ENCODE results near the gene SMO. TPM values are rescaled to one million over a fixed set of nuclear protein-coding genes. Genes with fewer than 3 reads are reported as not detected.

Gene SMO
- total and polyA plus RNA-seq, 4 donors = 0.87 to 19.3 (median 3.6) TPM

GRCh38 chr7:129167817-129168216, 20.6 kb upstream of the SMO start:
- Histone ChIP-seq H3K27me3 (ENCODE audit: control insufficient read depth in 3 of 3, insufficient read depth in 3 of 3, low read length in 2 of 3) (peaks cover 0 to 35% (median 0%) of the 10 kb centered on the region in 3 donors), H3K36me3 (ENCODE audit: control insufficient read depth in 4 of 4, insufficient read depth in 4 of 4, low read length in 4 of 4) (no peaks in the 10 kb centered on the region), H3K4me3 (no peak overlapping the region), H3K27ac (ENCODE audit: low read depth in 1 of 2, low read length in 1 of 2) (no peak overlapping the region), H3K4me1 (ENCODE audit: control insufficient read depth in 5 of 5, insufficient read depth in 5 of 5, low read length in 5 of 5) (peaks cover 0 to 26% (median 2%) of the 10 kb centered on the region in 5 donors), H3K9ac (ENCODE audit: insufficient read depth in 1 of 2, low read length in 2 of 2) (no peak overlapping the region), H3K9me3 (ENCODE audit: control insufficient read depth in 4 of 4, insufficient read depth in 3 of 4, low read length in 3 of 4) (no peaks in the 10 kb centered on the region)
- ATAC-seq (ENCODE audit: insufficient read depth, low FRiP score) (no peak), DNase-seq (no peak)
- TF ChIP-seq, protein P1, sequence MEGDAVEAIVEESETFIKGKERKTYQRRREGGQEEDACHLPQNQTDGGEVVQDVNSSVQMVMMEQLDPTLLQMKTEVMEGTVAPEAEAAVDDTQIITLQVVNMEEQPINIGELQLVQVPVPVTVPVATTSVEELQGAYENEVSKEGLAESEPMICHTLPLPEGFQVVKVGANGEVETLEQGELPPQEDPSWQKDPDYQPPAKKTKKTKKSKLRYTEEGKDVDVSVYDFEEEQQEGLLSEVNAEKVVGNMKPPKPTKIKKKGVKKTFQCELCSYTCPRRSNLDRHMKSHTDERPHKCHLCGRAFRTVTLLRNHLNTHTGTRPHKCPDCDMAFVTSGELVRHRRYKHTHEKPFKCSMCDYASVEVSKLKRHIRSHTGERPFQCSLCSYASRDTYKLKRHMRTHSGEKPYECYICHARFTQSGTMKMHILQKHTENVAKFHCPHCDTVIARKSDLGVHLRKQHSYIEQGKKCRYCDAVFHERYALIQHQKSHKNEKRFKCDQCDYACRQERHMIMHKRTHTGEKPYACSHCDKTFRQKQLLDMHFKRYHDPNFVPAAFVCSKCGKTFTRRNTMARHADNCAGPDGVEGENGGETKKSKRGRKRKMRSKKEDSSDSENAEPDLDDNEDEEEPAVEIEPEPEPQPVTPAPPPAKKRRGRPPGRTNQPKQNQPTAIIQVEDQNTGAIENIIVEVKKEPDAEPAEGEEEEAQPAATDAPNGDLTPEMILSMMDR (IDR thresholded peaks at IDR 0.05; ENCODE audit: control extremely low read depth, extremely low read depth) = no peak
- whole genome bisulfite sequencing, 2 donors = 79 to 84% methylated on average over 4 of the region's 4 CpGs

DNA sequence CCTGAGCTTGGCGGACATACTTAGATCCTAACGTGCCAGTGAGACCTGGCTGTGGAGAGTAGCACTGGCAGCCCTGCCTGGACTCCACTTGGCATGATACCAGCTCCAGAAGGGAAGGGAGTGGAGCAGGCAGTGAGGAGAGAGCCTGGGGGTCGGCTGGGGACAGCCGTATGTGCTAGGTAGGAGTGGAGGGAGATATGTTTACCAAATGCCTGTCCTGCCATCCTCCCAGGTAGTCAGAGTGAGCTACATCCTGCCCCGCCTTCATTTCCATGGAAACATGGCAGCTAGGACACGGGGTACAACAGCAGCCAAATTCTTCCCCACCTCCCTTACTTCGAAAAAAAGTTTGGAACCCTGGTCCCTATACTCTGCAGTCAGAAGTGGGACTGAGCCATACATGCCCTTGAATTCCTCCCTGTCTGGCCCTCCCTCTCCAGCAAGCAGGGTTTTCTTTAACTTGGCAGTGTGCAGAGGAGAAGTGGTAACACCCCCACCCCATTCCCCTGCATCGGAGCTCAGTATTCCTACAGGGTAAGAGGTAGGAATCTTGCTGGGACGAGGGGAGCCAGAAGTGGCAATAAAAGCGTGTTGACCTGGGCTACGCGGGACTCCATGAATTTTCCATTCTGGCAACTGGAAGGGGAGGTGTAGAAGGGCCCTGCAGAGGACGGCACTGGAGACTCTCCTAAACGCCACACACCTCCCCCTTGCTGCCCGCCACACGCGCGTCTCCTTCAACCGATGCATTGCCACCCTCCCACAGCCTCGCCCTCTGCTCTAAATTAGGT, 20.0 kb upstream of the SMO start:
- Histone ChIP-seq H3K27ac (ENCODE audit: low read depth in 1 of 2, low read length in 1 of 2) (no peak overlapping the region), H3K4me3 (no peak overlapping the region), H3K9me3 (ENCODE audit: control insufficient read depth in 4 of 4, insufficient read depth in 3 of 4, low read length in 3 of 4) (no peaks in the 10 kb centered on the region), H3K9ac (ENCODE audit: insufficient read depth in 1 of 2, low read length in 2 of 2) (no peak overlapping the region), H3K4me1 (ENCODE audit: control insufficient read depth in 5 of 5, insufficient read depth in 5 of 5, low read length in 5 of 5) (peaks cover 0 to 26% (median 2%) of the 10 kb centered on the region in 5 donors), H3K27me3 (ENCODE audit: control insufficient read depth in 3 of 3, insufficient read depth in 3 of 3, low read length in 2 of 3) (peaks cover 0 to 35% (median 0%) of the 10 kb centered on the region in 3 donors), H3K36me3 (ENCODE audit: control insufficient read depth in 4 of 4, insufficient read depth in 4 of 4, low read length in 4 of 4) (no peaks in the 10 kb centered on the region)
- WGBS, 2 donors = 49 to 62% methylated on average over 20 of the region's 20 CpGs
- ATAC-seq (ENCODE audit: insufficient read depth, low FRiP score) (no peak), DNase-seq (peak; percentile 63 to 79 (median 78))
- TF ChIP-seq, protein P1 (IDR thresholded peaks at IDR 0.05; ENCODE audit: control extremely low read depth, extremely low read depth) = no peak

DNA sequence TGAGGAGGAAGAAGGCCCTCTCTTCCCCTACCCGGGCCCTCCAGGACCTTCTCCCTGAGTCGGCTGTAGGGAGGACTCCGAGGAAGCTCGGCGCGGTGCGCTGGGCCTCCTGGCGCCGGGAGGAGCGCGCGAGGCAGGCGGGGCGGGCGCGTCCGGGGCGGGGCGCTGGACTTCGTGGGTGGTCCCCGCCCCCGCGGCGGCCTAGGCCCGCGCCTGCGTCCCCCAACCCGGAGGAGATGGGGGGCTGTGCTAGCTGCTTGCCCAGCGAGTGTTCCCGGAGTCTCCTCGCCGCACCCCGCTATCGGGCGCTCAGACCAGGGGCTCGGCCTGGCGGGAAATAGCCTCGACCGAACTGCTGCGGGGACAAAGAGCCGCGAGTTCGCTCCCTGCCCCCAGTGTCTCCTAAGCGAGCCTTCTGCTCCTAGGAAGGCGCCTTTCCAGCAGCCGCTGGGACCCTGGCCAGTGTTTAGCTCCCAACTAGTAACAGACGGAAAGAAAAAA, 19.2 kb upstream of the SMO start:
- peak; percentile 75 to 86 (median 84) for DNase-seq
- Histone ChIP-seq H3K4me1 (ENCODE audit: control insufficient read depth in 5 of 5, insufficient read depth in 5 of 5, low read length in 5 of 5) (peaks cover 0 to 26% (median 2%) of the 10 kb centered on the region in 5 donors), H3K36me3 (ENCODE audit: control insufficient read depth in 4 of 4, insufficient read depth in 4 of 4, low read length in 4 of 4) (no peaks in the 10 kb centered on the region), H3K4me3 (no peak overlapping the region), H3K9ac (ENCODE audit: insufficient read depth in 1 of 2, low read length in 2 of 2) (peak overlapping the region; percentile 39 to 46), H3K9me3 (ENCODE audit: control insufficient read depth in 4 of 4, insufficient read depth in 3 of 4, low read length in 3 of 4) (peaks cover 0 to 2% (median 0%) of the 10 kb centered on the region in 4 donors), H3K27me3 (ENCODE audit: control insufficient read depth in 3 of 3, insufficient read depth in 3 of 3, low read length in 2 of 3) (peaks cover 0 to 32% (median 0%) of the 10 kb centered on the region in 3 donors), H3K27ac (ENCODE audit: low read depth in 1 of 2, low read length in 1 of 2) (no peak overlapping the region)
- TF ChIP-seq, protein P1 (IDR thresholded peaks at IDR 0.05; ENCODE audit: control extremely low read depth, extremely low read depth) = no peak
- WGBS, 2 donors = 2 to 3% methylated on average over 30 to 47 of the region's 47 CpGs
- ATAC-seq (ENCODE audit: insufficient read depth, low FRiP score) = peak; percentile 70
